GM18517 (cell line): ENCODE data around the gene SLC38A10.

Experiments used
- ATAC-seq: cut with Tn5 transposase; IDR thresholded peaks from one replicate; pipeline ENCODE4 v1.9.1; 2021; ENCODE audit warnings: mild to moderate bottlenecking, moderate library complexity; ENCODE audit not compliant: unreplicated experiment

SLC38A10 gene

GRCh38 chr17:81258292-81258691, 36.8 kb downstream of the SLC38A10 start:
- no peak for ATAC-seq

GRCh38 chr17:81257533-81257932, 37.6 kb downstream of the SLC38A10 start:
- ATAC-seq, result no peak

GRCh38 chr17:81256616-81257015, 38.5 kb downstream of the SLC38A10 start:
- ATAC-seq, result no peak

GRCh38 chr17:81254955-81255717, 40.0 kb downstream of the SLC38A10 start:
- no peak for ATAC-seq

GRCh38 chr17:81253358-81254131, 41.6 kb downstream of the SLC38A10 start:
- ATAC-seq, result no peak

GRCh38 chr17:81252987-81253329, 42.1 kb downstream of the SLC38A10 start:
- ATAC-seq, result no peak

GRCh38 chr17:81252326-81252986, 42.7 kb downstream of the SLC38A10 start:
- ATAC-seq, result no peak

- no peak for ATAC-seq
Measured at GRCh38 chr17:81251709-81252301, 43.3 kb downstream of the SLC38A10 start.

GRCh38 chr17:81251094-81251708, 43.9 kb downstream of the SLC38A10 start:
- ATAC-seq, result no peak

GRCh38 chr17:81250286-81251093, 44.6 kb downstream of the SLC38A10 start:
- ATAC-seq, result no peak

- ATAC-seq, result no peak
Measured at GRCh38 chr17:81249223-81250040, 45.7 kb downstream of the SLC38A10 start.

GRCh38 chr17:81248649-81249048, 46.5 kb downstream of the SLC38A10 start:
- no peak for ATAC-seq

GRCh38 chr17:81247339-81247990, 47.6 kb downstream of the SLC38A10 start:
- no peak for ATAC-seq

- ATAC-seq, result no peak
Measured at GRCh38 chr17:81246679-81247338, 48.3 kb downstream of the SLC38A10 start.

- ATAC-seq, result no peak
Measured at GRCh38 chr17:81246343-81246670, 48.8 kb downstream of the SLC38A10 start.

- no peak for ATAC-seq
Measured at GRCh38 chr17:81245665-81246342, 49.3 kb downstream of the SLC38A10 start.

GRCh38 chr17:81245024-81245664, 50.0 kb downstream of the SLC38A10 start:
- no peak for ATAC-seq
